ENCODE results near the gene PRKACB. TPM values are rescaled to one million over a fixed set of nuclear protein-coding genes. Genes with fewer than 3 reads are reported as not detected.

The PRKACB gene
- total RNA-seq, 1 donor from 2014 or later, result 44.1 TPM

DNA sequence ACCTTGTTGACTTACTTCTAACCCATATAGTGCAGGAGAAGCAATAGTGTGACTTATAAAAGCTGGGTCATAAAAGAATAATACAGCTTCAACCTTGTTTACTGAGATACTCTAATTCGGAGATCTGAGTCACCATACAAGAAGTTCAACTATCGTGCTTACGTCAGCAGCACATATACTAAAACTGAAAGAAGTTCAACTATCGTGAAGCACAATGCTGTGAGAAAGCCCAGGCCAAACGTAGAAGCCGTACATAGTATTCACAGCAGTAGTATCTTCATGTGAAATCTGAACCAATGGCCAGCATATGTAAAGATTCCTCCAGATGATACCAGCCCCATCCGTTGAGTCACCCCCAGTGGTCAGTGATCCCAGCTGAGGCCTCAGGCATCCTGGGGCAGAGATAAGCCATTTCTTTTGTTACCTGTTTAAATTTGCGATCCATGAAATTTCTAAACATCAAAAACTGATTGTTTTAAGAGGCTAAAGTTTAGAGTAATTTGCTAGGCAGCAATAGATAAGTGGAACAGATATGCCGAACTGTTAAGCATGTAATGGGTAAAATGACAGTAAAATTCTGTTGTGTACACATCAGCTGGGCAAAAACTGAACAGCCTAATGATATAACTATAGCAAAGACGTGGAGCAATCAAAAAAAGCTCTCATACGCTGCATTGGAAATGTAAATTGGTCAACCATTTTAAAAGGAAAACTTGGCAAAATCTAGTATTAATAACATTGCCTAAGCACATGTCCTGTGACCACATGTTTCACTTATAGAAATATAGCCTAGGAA is 103.6 kb downstream of the PRKACB start:
- Histone ChIP-seq H3F3A (ENCODE audit: low read depth) (no peaks in the 10 kb centered on the region), H3K79me2 (ENCODE audit: low read depth) (no peaks in the 10 kb centered on the region), H3K27me3 (no peaks in the 10 kb centered on the region), H4K20me1 (ENCODE audit: low read depth) (no peaks in the 10 kb centered on the region), H3K36me3 (no peaks in the 10 kb centered on the region), H3K27ac (no peak overlapping the region), H3K4me2 (no peak overlapping the region), H3K9ac (no peak overlapping the region), H3K4me3 (no peak overlapping the region), H3K4me1 (no peaks in the 10 kb centered on the region), H3K9me3 (ENCODE audit: low read depth) (no peaks in the 10 kb centered on the region), H2AFZ (replicated peaks) (no peak overlapping the region)
- Mint-ChIP-seq H3K4me1 (no peaks in the 10 kb centered on the region), H3K27me3 (ENCODE audit: insufficient read depth, low read depth) (peaks cover 2% of the 10 kb centered on the region), H3K4me3 (no peak overlapping the region), H3K27ac (no peak overlapping the region), H3K9me3 (peaks cover 6% of the 10 kb centered on the region), H3K36me3 (no peaks in the 10 kb centered on the region)
- DNase-seq (ENCODE audit: low spot score), result no peak
- TF ChIP-seq EZH2 (IDR thresholded peaks at IDR 0.05) (no peak), EZH2phosphoT487 (IDR thresholded peaks at IDR 0.05) (no peak)
- TF ChIP-seq, protein P1, sequence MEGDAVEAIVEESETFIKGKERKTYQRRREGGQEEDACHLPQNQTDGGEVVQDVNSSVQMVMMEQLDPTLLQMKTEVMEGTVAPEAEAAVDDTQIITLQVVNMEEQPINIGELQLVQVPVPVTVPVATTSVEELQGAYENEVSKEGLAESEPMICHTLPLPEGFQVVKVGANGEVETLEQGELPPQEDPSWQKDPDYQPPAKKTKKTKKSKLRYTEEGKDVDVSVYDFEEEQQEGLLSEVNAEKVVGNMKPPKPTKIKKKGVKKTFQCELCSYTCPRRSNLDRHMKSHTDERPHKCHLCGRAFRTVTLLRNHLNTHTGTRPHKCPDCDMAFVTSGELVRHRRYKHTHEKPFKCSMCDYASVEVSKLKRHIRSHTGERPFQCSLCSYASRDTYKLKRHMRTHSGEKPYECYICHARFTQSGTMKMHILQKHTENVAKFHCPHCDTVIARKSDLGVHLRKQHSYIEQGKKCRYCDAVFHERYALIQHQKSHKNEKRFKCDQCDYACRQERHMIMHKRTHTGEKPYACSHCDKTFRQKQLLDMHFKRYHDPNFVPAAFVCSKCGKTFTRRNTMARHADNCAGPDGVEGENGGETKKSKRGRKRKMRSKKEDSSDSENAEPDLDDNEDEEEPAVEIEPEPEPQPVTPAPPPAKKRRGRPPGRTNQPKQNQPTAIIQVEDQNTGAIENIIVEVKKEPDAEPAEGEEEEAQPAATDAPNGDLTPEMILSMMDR (IDR thresholded peaks at IDR 0.05), result no peak

DNA sequence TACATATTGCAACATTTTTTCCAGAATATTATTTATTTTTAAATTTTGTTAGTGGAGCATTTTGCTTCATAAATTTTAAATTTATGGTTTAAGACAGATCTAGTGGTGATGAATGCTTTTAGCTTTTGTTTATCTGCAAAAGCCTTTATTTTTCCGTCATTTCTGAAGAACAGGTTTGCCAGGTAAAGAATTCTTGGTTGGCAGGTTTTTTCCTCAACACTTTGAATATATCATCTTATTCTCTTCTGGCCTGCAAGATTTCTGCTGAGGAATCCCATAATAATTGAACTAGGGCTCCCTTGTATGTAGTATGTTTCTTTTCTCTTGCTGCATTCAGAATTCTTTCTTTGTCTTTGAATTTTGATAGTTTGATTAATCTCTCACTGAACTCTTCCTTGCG is 106.6 kb downstream of the PRKACB start:
- Histone ChIP-seq H2AFZ (replicated peaks) (no peak overlapping the region), H3K9ac (no peak overlapping the region), H3K36me3 (no peaks in the 10 kb centered on the region), H3K27ac (no peak overlapping the region), H3K4me2 (no peak overlapping the region), H3K9me3 (ENCODE audit: low read depth) (no peaks in the 10 kb centered on the region), H3K79me2 (ENCODE audit: low read depth) (no peaks in the 10 kb centered on the region), H3K27me3 (no peaks in the 10 kb centered on the region), H3K4me1 (no peaks in the 10 kb centered on the region), H3K4me3 (no peak overlapping the region), H4K20me1 (ENCODE audit: low read depth) (no peaks in the 10 kb centered on the region), H3F3A (ENCODE audit: low read depth) (no peaks in the 10 kb centered on the region)
- TF ChIP-seq EZH2phosphoT487 (IDR thresholded peaks at IDR 0.05) (no peak), EZH2 (IDR thresholded peaks at IDR 0.05) (no peak)
- TF ChIP-seq, protein P1 (IDR thresholded peaks at IDR 0.05), result no peak
- Mint-ChIP-seq H3K36me3 (no peaks in the 10 kb centered on the region), H3K4me1 (peaks cover 6% of the 10 kb centered on the region), H3K4me3 (no peak overlapping the region), H3K9me3 (peaks cover 6% of the 10 kb centered on the region), H3K27ac (no peak overlapping the region), H3K27me3 (ENCODE audit: insufficient read depth, low read depth) (no peaks in the 10 kb centered on the region)
- DNase-seq (ENCODE audit: low spot score), result no peak

DNA sequence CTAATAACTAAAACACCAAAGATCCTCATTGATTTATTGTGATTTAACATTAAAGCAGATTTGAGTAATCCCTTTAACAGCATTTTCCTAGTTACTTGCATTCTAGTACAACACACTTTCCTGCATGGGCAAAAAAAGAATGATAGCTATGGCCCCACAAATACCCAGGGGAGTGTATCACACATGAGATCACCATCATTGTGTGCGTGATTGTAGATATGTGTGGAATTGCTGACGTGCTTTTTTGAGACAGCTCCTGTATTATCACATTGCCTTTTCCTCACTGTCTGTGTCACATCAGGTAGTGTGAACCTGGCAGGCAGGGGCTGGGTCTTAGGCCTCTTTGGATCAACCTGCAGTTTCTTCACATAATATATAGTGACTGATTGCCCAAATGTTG is 109.0 kb downstream of the PRKACB start:
- no peaks in the 10 kb centered on the region for H3K79me2 ChIP-seq (ENCODE audit: low read depth)
- no peaks in the 10 kb centered on the region for H3K27me3 Mint-ChIP-seq (ENCODE audit: insufficient read depth, low read depth)
- no peaks in the 10 kb centered on the region for H3K27me3 ChIP-seq
- no peak overlapping the region for H3K9ac ChIP-seq
- no peak overlapping the region for H3K27ac ChIP-seq
- no peak overlapping the region for H3K4me3 ChIP-seq
- no peaks in the 10 kb centered on the region for H3K4me1 ChIP-seq
- H3K27ac Mint-ChIP-seq, result no peak overlapping the region
- no peak for TF ChIP-seq EZH2 (IDR thresholded peaks at IDR 0.05)
- TF ChIP-seq, protein P1 (IDR thresholded peaks at IDR 0.05), result no peak
- no peak for TF ChIP-seq EZH2phosphoT487 (IDR thresholded peaks at IDR 0.05)
- H2AFZ ChIP-seq (replicated peaks), result no peak overlapping the region
- no peaks in the 10 kb centered on the region for H3F3A ChIP-seq (ENCODE audit: low read depth)
- no peak overlapping the region for H3K4me3 Mint-ChIP-seq
- no peaks in the 10 kb centered on the region for H3K9me3 ChIP-seq (ENCODE audit: low read depth)
- no peaks in the 10 kb centered on the region for H4K20me1 ChIP-seq (ENCODE audit: low read depth)
- no peaks in the 10 kb centered on the region for H3K36me3 ChIP-seq
- no peak for DNase-seq (ENCODE audit: low spot score)
- H3K4me1 Mint-ChIP-seq, result peaks cover 6% of the 10 kb centered on the region
- no peak overlapping the region for H3K4me2 ChIP-seq
- H3K9me3 Mint-ChIP-seq, result peaks cover 6% of the 10 kb centered on the region
- no peaks in the 10 kb centered on the region for H3K36me3 Mint-ChIP-seq
